HuH-7.5 (cell line): ENCODE results near the gene ECE2.
"Not testable (repeated sequence)": the region's sequence is repeated elsewhere in the genome, so short reads cannot be mapped to it uniquely, and the experiment has no call there.

ENCODE experiments used
- DNase-seq: peaks from one replicate; pipeline ENCODE4 v3.0.0; 2011; ENCODE audit warnings: low spot score

ECE2 gene

GRCh38 chr3:184267249-184267648 lies 8.6 kb upstream of the ECE2 start:
- DNase-seq, result not testable (repeated sequence)

DNA sequence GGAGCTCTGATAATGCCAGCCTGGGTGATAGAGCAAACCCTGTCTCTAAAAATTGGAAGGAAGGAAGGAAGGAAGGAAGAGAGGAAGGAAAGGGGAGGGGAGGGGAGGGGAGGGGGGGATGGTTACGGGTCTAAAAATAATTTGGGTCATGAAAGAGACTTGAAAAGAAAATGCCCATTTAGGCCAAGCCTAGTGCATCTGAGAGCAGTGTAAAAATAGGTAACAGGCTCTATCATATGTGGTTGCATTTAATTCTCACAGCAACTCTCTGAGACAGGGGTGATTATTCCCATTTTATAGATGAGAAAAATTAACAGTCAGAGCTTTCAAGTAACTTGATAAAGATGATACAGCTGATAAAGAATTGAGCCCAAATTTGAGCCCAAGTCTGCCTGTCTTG lies 3.6 kb upstream of the ECE2 start:
- DNase-seq, result no peak

DNA sequence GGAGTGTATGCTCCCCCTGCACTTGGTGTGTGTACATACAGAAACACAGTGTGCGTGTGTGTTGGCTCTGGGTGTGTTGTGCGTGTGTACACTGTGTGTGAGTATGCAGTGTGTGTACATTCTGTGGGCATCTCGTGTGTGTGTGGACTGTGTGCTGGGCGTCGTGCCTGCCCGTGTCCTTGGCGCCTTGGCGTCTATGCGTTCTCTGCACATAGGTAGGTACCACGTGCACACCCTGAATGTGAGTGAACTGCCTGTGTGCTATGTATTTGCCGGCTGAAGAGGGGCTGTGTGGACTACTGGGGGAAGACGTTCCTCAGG lies 481 bp upstream of the ECE2 start:
- no peak for DNase-seq

- DNase-seq, result no peak
These were observed 1.5 kb downstream of the ECE2 start for GRCh38 chr3:184277366-184277765.

DNA sequence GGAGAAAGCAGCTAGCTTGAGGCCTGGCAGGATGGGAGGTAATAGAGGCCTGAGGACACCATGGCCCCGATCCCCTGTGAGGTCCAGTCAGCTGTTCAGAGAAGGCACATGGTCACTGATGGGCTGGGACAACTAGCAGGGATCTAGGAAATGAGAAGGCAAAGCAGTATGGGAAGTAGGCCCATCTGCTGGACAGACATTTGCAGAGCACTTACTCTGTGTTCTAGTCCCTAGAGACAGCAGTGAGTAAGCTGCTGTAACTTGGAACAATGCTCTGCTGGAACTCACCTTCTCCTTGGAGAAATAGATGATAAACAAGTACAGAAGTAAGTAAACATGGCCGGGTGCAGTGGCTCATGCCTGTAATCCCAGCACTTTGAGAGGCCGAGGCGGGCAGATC lies 7.1 kb downstream of the ECE2 start:
- no peak for DNase-seq

- no peak for DNase-seq
These were observed 7.9 kb downstream of the ECE2 start for GRCh38 chr3:184283681-184284080.

DNA sequence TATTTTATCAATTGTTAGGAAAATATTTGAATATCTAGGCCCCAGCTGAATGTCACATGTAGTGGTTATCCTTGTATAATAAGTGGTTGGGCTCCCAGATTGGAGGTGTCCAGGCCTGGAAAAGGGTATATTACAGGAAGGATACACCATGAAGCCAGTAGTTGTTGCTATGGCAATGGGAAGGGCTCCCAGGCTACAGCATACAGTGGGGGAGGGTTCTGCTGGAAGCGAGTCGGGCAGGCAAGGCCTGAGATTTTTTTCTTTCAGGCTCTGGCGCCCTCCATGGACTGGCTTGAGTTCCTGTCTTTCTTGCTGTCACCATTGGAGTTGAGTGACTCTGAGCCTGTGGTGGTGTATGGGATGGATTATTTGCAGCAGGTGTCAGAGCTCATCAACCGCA lies 8.9 kb downstream of the ECE2 start:
- peak; percentile 83 for DNase-seq

DNA sequence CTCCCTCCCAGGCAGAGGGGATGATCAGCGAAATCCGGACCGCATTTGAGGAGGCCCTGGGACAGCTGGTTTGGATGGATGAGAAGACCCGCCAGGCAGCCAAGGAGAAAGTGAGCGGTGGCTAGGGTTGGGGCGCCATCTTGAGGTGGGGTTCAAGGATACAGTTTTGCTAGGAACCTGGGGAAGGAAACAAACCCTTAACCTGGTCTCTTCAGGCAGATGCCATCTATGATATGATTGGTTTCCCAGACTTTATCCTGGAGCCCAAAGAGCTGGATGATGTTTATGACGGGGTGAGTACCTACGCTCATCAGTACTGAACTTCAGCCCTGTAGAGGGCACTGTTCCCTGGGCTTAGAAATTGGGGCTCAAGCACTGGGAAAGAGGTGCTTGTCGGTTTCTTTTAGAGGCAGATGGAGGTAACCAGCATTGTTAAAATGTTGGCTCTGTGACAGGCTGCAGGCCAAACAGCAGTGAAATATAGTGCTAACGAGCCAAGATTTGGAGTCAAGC lies 13.7 kb downstream of the ECE2 start:
- peak; percentile 83 for DNase-seq

GRCh38 chr3:184290331-184290730 lies 14.5 kb downstream of the ECE2 start:
- DNase-seq, result no peak

- DNase-seq, result no peak
These were observed 15.4 kb downstream of the ECE2 start for GRCh38 chr3:184291044-184291737.

- no peak for DNase-seq
These were observed 16.1 kb downstream of the ECE2 start for GRCh38 chr3:184291738-184292445.

- DNase-seq, result no peak
These were observed 19.9 kb downstream of the ECE2 start for GRCh38 chr3:184295771-184296170.

DNA sequence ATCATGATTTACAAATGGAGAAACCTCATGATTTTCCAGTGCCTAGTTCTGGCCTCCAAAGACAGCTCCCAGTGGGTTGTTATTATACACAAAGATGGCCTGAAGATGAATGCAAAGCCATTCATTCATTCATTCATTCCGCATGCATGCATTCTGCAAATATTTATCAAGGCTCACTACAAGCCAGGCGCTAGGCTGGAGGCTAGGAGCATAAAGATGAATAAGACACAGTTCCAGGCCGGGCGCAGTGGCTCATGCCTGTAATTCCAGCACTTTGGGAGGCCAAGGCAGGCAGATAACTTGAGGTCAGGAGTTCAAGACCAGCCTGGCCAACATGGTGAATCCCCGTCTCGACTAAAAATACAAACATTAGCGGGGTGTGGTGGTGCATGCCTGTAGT lies 20.8 kb downstream of the ECE2 start:
- no peak for DNase-seq

DNA sequence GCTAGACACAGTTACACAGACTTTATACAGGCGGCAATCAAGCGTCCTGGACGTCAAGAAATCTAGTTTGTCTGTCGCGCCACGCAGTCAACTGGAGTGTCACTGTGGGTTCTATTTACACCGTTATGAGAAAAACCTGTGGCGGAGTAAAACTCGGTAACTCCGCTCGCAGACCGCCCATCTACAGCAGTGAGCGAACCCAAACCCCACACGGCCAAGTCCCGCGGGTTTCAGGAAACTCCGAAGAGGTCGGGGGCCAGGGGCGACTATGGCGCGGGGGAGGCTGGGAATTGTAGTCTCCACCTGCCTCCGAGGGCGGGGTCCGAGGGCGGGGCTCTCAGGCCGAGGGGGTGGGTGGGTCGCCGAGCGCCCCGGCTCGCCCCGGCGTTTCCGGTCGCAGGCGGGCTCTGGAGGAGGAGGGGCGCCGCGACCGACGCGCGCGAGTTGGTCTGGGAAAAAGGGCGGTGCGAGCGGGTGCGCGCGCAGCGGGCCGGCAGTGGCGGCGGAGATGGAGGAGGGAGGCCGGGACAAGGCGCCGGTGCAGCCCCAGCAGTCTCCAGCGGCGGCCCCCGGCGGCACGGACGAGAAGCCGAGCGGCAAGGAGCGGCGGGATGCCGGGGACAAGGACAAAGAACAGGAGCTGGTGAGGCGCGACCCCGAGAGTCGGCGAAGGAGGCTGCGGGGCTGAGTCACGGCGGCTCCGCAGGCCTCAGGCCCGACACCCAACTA lies 23.1 kb downstream of the ECE2 start, which contains the start of gene PSMD2:
Gene PSMD2 (plus strand): TSS at position 483 of the 729 bp plus-strand sequence. CDS start 26 bp downstream, at position 509.
- peak; percentile 86 for DNase-seq

- no peak for DNase-seq
These were observed 23.9 kb downstream of the ECE2 start for GRCh38 chr3:184299488-184300377.

DNA sequence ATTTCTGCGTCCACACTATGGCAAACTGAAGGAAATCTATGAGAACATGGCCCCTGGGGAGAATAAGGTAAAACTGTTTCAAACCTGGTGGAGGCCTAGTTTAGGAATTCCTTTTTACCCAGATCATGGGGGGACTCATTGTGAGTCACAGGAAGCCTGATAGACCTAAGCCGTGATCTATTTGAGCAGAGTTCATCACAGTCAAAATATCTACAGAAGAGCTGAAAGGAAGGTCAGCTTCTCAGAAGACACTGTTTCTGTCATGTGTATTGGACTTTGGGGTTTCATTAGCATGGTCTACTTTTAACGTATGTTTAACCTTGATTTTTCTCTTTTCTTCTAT lies 24.5 kb downstream of the ECE2 start:
- no peak for DNase-seq

GRCh38 chr3:184305577-184305976 lies 29.8 kb downstream of the ECE2 start:
- DNase-seq, result no peak

- DNase-seq, result no peak
These were observed 30.6 kb downstream of the ECE2 start for GRCh38 chr3:184306341-184306972.

- DNase-seq, result no peak
These were observed 32.1 kb downstream of the ECE2 start for GRCh38 chr3:184307915-184308314.

DNA sequence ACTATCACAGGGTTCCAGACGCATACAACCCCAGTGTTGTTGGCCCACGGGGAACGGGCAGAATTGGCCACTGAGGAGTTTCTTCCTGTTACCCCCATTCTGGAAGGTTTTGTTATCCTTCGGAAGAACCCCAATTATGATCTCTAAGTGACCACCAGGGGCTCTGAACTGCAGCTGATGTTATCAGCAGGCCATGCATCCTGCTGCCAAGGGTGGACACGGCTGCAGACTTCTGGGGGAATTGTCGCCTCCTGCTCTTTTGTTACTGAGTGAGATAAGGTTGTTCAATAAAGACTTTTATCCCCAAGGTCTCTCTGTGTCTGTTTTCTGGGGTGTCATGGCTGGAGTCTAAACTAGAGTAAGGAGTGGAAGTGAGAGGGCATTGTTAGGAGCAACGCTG lies 32.9 kb downstream of the ECE2 start:
- no peak for DNase-seq

GRCh38 chr3:184311633-184312032 lies 35.8 kb downstream of the ECE2 start:
- no peak for DNase-seq

DNA sequence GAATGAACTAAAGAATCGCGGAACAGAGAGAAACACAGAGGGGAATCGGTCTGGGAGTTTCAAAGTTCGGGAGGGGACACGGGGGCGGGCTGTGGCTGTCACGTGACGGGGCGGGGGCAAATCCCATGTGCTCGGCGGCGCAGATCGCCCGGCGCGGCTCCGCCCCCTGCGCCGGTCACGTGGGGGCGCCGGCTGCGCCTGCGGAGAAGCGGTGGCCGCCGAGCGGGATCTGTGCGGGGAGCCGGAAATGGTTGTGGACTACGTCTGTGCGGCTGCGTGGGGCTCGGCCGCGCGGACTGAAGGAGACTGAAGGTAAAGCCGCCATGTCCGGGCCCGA lies 38.5 kb downstream of the ECE2 start, which contains the start of gene EIF4G1:
Gene EIF4G1 (plus strand): TSS at position 244 of the 337 bp plus-strand sequence. CDS start 1,191 bp downstream, outside the sequence.
- peak; percentile 89 for DNase-seq
